GM11168 (cell line): ENCODE data around the gene SEPTIN1.

ENCODE experiments used
- in situ Hi-C: fragments of 300-500 bp; cut with MboI; formaldehyde crosslinking; loops from one replicate; pipeline ENCODE4 v1.12.0; 2022; ENCODE audit warnings: low sequenced_read_pairs; ENCODE audit not compliant: unreplicated experiment

Gene SEPTIN1

GRCh38 chr16:30382111-30382881 lies at the start of gene SEPTIN1:
TSS of gene SEPTIN1 (minus strand) at chr16:30382561. CDS start at chr16:30382542, 19 bp downstream.
- in situ Hi-C loops = no loop called here

DNA sequence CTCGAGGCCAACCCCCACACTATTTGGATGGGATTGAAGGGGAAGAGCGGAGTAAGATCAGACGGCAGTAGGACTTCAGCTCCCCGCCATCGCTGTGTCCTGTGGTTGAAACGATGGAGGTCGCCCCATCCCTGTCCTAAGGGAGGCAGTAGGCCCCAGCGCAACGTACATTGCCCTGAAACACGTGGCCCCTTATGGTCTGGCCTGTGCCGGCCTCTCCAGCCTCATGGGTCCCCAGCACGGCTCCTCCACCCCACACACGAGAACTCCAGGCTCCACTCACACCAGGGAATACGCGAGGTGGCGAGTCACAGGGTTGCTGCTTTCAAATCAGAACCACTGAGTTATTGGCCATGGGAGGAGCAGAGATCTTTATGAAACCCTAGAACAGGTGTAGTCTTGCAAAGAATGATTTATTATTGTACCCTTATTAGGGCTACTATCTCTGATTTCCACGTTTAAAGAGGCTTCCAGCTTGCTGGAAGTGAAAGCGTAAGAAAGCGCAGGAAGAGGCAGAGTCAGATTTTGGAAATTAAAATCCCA lies 48.1 kb upstream of the SEPTIN1 start:
- in situ Hi-C loops = loop anchor here (10.0 kb wide), 1 partner anchor 194 kb away; no protein-coding TSS in a partner anchor

DNA sequence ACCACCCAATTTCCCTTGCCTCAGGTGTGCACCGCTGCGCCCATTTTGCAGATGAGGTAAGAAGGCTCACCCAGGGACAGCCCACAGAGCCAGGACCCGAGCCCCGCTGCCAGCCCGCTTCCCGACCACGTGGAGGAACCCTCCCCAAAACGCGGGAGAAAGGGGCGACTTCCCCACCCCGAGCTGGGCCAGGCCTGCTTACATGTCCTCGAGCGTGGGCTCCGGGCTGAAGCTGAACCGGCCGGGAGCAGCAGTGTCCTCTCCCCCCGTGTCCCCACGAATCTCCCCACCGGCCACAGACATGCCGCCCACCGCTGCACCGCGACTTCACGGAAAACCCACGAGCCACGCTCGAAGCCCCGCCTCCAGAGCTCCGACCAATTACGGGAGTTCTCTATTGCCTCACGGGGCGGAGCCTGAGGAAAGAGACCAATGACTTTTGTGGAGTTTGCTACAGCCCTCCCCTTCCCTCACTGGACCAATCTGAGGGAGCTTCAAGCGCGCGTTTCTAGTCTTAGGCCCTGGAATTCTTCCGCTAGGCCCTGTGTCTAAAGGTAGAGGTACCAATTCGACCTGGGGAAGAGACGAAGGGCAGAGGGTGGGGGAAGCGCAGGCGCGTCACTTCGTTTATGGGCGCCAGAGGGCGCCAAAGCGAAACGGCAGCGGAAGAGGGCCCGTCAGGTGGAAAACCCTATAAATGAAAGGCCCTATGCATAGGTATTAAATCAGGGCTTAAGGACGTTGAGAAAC lies 47.5 kb upstream of the SEPTIN1 start, which contains the start of gene DCTPP1:
Gene DCTPP1, minus strand, starts transcription at position 353 of the 750 bp plus-strand sequence. Its CDS starts 50 bp downstream, at position 303.
- in situ Hi-C loops = loop anchor here (10.0 kb wide), 1 partner anchor 195 kb away; no protein-coding TSS in a partner anchor

DNA sequence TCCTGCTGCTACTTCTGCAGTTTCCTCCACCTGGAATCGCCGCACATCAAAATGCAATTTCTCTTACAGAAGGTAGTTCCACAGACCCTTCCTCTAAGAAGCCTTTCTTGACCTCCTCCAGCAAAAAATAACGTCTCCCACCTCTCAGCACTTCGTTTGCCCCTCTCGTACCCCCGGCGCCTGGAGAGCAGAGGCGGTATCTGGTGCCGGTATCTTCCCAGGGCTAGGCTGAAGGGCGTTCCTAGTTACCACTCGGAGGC lies 47.0 kb upstream of the SEPTIN1 start:
- in situ Hi-C loops = no loop called here

GRCh38 chr16:30428055-30428454 lies 45.7 kb upstream of the SEPTIN1 start:
- in situ Hi-C loops = no loop called here

DNA sequence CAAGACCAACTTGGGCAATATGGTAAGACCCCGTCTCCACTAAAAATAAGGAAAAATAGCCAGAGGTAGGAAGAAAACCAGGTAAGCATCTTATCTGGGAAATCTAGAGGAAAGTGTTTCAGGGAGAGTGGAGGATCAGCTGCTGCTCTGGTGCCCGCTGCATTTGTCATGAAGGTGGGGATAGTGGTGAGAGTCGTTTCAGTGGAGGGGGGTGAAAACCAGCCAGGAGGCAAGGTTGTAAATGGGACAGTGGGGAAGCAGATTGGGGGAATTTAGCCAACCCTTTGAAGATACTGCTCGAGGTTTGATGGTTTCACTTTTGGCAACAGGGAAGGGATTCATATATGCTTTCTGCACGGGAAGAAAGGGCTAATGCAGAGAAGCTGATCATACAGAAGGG lies 38.6 kb upstream of the SEPTIN1 start:
- in situ Hi-C loops = loop anchor here (25.0 kb wide), 1 partner anchor 959 kb away; the partner anchor contains the start of genes BOLA2, SLX1B and SULT1A4

DNA sequence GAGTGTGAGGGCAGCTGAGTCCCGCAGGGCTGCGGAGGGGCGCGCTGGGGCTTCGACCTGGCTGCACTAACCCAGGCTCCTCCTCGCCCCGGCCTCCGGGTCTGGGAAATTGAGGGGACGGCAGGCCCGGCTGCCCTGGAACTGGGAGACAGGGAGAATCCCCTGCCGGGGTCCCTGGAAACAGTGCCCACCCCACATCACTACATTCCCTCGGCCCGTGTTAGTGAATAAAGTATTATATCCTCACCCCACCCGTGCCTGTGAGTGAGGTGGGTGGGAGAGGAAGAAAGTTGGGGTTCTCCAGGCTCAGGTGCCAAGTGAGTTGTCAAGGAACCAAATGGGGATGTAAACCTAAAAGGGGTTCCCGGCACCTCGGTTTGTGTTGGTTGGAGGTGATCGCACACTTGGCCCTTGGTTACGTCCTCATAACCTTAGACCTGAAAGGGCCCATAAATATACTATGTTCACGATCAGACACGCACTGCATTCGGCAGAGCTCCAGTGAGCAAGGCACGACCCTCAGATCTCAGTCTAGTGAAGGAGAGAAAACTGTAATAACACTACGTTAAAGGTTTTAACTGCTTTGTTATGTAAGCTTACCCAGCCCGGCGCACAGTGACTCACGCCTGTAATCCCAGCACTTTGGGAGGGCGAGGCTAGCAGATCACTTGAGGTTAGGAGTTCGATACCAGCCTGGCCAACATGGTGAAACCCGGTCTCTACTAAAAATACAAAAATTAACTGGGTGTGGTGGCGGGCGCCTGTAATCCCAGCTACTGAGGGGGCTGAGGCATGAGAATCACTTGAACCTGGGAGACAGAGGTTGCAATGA lies 36.2 kb upstream of the SEPTIN1 start:
- in situ Hi-C loops = loop anchor here (25.0 kb wide), 1 partner anchor 956 kb away; the partner anchor contains the start of genes BOLA2, SLX1B and SULT1A4

DNA sequence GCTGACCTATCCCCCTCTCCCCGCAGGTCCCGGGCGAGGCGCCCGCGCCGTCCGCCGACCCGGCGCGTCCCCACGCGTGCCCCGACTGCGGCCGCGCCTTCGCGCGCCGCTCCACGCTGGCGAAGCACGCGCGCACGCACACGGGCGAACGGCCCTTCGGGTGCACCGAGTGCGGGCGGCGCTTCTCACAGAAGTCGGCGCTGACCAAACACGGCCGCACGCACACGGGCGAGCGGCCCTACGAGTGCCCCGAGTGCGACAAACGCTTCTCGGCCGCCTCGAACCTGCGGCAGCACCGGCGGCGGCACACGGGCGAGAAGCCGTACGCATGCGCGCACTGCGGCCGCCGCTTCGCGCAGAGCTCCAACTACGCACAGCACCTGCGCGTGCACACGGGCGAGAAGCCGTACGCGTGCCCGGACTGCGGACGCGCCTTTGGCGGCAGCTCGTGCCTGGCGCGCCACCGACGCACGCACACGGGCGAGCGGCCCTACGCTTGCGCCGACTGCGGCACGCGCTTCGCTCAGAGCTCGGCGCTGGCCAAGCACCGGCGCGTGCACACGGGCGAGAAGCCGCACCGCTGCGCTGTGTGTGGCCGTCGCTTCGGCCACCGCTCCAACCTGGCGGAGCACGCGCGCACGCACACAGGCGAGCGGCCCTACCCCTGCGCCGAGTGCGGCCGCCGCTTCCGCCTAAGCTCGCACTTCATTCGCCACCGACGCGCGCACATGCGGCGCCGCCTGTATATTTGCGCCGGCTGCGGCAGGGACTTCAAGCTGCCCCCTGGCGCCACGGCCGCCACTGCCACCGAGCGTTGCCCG lies 35.4 kb upstream of the SEPTIN1 start:
- in situ Hi-C loops = loop anchor here (25.0 kb wide), 1 partner anchor 955 kb away; the partner anchor contains the start of genes BOLA2, SLX1B and SULT1A4

GRCh38 chr16:30416624-30417528 lies 34.5 kb upstream of the SEPTIN1 start:
- in situ Hi-C loops = loop anchor here (25.0 kb wide), 1 partner anchor 955 kb away; the partner anchor contains the start of genes BOLA2, SLX1B and SULT1A4

DNA sequence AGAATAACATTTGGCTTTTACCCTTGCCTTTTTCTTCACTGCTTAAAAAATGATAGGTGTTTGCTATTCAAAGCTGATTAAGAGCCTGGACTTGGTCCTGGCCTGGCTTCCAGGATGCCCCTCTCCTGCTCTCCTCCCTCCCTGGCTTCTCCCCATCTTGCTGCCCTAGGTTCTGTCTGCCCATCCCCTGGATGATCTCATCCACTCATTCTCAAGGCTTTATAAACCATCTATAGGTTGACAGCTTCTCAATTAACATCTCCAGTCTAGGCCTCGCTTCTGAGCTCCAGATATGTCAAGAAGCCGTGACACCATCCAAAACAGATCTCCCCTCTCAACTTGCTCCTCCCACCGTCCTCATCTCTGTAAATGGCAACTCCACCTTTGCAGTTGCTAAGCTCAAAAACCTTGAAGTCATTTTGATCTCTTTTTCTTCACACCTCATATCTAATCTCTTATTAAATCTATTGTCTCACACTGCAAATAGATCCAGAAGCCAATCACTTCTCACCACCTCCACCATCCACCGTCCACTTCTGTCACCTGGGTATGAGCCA lies 33.8 kb upstream of the SEPTIN1 start:
- in situ Hi-C loops = loop anchor here (25.0 kb wide), 1 partner anchor 954 kb away; the partner anchor contains the start of genes BOLA2, SLX1B and SULT1A4

GRCh38 chr16:30414159-30414558 lies 31.8 kb upstream of the SEPTIN1 start:
- in situ Hi-C loops = loop anchor here (25.0 kb wide), 1 partner anchor 952 kb away; the partner anchor contains the start of genes BOLA2, SLX1B and SULT1A4

DNA sequence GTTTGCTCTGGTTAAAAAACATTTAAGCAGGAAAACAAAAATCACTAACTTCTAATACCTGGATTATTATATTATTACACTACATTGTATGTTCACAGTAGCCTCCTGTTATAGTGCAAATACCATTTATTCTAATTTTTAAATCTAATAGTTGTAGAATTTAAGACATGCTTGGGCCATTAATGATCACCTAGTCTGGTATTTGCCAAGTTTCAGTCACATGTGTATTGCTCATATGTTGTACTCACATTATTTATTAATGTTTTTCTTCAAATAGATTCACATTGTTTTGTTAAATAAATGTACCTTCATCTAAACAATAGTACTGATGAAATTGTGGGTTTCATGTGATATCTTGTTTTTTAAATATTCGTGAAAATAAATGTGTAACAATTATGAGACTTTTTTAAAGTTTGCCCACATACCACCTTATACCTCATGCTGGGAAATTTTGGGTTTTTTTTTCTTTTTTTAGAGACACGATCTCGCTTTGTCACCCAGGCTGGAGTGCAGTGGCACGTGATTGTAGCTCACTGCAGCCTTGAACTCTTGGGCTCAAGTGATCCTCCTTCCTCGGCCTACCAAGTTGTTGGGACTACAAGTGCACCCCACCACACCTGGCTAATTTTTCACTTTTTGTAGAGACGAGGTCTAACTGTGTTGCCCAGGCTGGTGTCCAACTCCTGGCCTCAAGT lies 30.9 kb upstream of the SEPTIN1 start:
- in situ Hi-C loops = loop anchor here (25.0 kb wide), 1 partner anchor 951 kb away; the partner anchor contains the start of genes BOLA2, SLX1B and SULT1A4

DNA sequence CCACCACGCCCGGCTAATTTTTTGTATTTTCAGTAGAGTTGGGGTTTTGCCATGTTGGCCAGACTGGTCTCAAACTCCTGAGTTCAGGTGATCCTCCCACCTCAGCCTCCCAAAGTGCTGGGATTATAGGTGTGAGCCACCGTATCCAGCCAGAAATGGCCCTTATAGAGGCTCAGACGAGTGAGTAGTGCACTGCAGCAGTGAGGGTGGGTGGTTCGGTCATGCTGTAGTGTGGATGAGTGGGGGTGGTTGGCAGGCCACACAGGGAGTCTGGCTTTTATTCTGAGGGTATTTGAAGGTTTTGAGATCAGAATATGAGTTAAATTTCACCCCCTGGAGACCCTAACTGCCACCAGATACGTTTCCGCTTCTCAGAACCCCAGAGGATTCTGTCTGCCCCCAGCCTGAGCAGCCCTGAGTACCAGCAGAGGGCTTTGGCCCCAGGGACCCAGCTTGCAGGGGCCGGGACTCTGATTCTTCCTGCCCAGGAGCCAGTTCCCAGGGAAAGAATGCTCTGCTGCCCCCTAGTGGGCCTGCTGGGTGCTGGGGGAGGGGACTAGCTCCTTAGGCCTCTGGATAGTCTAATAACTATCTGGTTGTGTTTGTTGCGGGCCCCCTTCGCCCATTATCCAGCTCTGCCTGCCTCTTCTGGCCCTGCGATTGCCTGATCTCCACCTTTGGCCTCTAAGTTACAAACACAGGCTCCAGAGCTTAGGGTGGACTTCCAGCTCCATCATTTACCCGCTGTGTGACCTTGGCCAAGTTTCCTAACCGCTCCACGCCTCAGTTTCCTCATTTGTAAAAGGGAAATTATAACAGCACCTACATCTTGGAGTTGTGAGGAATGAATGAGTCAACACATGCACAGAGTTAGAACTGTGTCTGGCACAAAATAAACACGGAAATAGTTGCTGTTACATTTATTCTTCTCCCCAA lies 27.0 kb upstream of the SEPTIN1 start:
- in situ Hi-C loops = loop anchor here (25.0 kb wide), 1 partner anchor 947 kb away; the partner anchor contains the start of genes BOLA2, SLX1B and SULT1A4

DNA sequence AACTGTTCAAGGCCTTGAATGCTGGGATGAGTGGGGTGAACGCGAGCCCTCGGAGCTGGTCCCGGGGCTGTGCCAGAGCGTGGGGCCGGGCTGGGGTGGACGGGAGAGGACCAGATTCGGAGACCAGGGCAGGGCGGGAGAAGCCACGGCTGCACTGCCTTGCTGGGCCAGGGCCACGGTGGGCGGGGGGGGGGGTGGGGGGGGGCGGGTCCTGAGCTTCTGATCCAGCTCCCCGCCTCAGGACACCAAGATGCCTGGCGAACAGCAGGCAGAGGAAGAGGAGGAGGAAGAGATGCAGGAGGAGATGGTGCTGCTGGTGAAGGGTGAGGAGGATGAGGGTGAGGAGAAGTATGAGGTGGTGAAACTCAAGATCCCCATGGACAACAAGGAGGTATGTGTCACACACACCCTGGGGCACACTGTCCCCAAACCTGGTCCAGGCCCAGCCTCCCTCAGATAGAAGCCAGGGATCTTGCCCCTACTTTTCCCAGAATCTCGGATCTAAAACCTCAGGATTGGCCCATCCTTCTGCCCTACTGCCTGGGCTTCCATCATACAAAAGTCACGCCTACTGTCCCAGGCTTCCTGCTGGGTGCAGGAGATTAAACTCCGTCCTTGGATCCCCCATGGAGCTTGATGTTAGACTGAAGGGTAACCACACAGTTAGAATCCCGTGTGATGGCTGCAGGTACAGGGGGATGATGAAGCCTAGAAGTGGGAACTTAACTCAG lies 25.6 kb upstream of the SEPTIN1 start:
- in situ Hi-C loops = loop anchor here (25.0 kb wide), 1 partner anchor 946 kb away; the partner anchor contains the start of genes BOLA2, SLX1B and SULT1A4
